GM12878 (cell line): ENCODE data around the gene GOLGA8M. TPM values are rescaled to one million over a fixed set of nuclear protein-coding genes. Genes with fewer than 3 reads are reported as not detected.

Experiments
- ATAC-seq: fragments of 200-7000 bp; cut with Tn5 transposase; 3 replicates; pipeline ENCODE4 v1.9.1; 2020; ENCODE audit warnings: mild to moderate bottlenecking, moderate library complexity
- BruUV-seq: library from RNA; stranded (reverse); fragments of 400-500 nt; replicated peaks from 2 replicates; lab custom pipeline; 2021; lab: Mats Ljungman, UMichigan
- CTCF ChIA-PET: fragments of 300-600 bp; sonication (Branson Sonifier 250); formaldehyde crosslinking; extraction: SDS; loops from one replicate; lab custom pipeline; 2021; ENCODE audit warnings: inconsistent platforms; lab: Yijun Ruan, JAX
- POLR2A ChIA-PET: fragments of 350-600 bp; formaldehyde crosslinking; extraction: SDS; loops from one replicate; lab custom pipeline; 2021; ENCODE audit warnings: inconsistent platforms; lab: Charles Lee
- RAD21 ChIA-PET: fragments of 300-600 bp; sonication (Branson Sonifier 250); formaldehyde crosslinking; loops from one replicate; lab custom pipeline; 2023; ENCODE audit warnings: antibody characterized with exemption; ENCODE audit not compliant: unreplicated experiment; lab: Charles Lee
- SMC1A ChIA-PET: fragments of 300-600 bp; sonication (Branson Sonifier 250); formaldehyde crosslinking; loops from one replicate; lab custom pipeline; 2023; ENCODE audit not compliant: unreplicated experiment, uncharacterized antibody; lab: Charles Lee
- DNase-seq: peaks from one replicate; pipeline ENCODE4 v3.0.0-alpha.2; 2011; ENCODE audit warnings: low read depth, low spot score
- FAIRE-seq: peaks from 3 replicates; lab custom pipeline; 2011; peaks lifted over from hg19 to GRCh38; lab: Jason Lieb, UNC
- H2AFZ ChIP-seq: 2 replicates; pipeline ENCODE4 v1.6.0; 2011; ENCODE audit warnings: low read depth, low read length, control low read depth; ENCODE audit not compliant: control insufficient read depth
- H3K27ac ChIP-seq: 2 replicates; pipeline ENCODE4 v1.5.1; 2011; ENCODE audit warnings: control low read depth; ENCODE audit not compliant: control insufficient read depth, insufficient read depth
- H3K27me3 ChIP-seq, 2 experiments: replicated peaks in 1 of 2; 2 replicates each; pipeline versions ENCODE4 v1.6.0 to v1.6.1; 2011; ENCODE audit warnings: low read length in 1 of 2; ENCODE audit not compliant: control insufficient read depth in 2 of 2, insufficient read depth in 2 of 2
- H3K36me3 ChIP-seq, 2 experiments: 2 replicates each; pipeline ENCODE4 v1.5.1; 2011; ENCODE audit warnings: low read length in 1 of 2; ENCODE audit not compliant: control insufficient read depth in 2 of 2, insufficient read depth in 2 of 2
- H3K4me1 ChIP-seq: 2 replicates; pipeline ENCODE4 v1.6.1; 2011; ENCODE audit warnings: mild to moderate bottlenecking, low read length, moderate library complexity, mixed read lengths; ENCODE audit not compliant: control insufficient read depth, insufficient read depth
- H3K4me2 ChIP-seq: 2 replicates; pipeline ENCODE4 v1.6.0; 2011; ENCODE audit warnings: control low read depth; ENCODE audit not compliant: control insufficient read depth, insufficient read depth
- H3K4me3 ChIP-seq: fragments of 200-600 bp; sonication (generic); 2 replicates; pipeline ENCODE4 v1.5.1; 2016
- H3K79me2 ChIP-seq: 2 replicates; pipeline ENCODE4 v1.6.0; 2011; ENCODE audit warnings: low read length; ENCODE audit not compliant: control insufficient read depth, insufficient read depth
- H3K9ac ChIP-seq: 2 replicates; pipeline ENCODE4 v1.8.0; 2011; ENCODE audit warnings: low read length, control low read depth, mixed read lengths; ENCODE audit not compliant: control insufficient read depth, insufficient read depth
- H3K9me3 ChIP-seq: replicated peaks from 3 replicates; pipeline ENCODE4 v1.5.1; 2011; ENCODE audit warnings: mild to moderate bottlenecking, low read length; ENCODE audit not compliant: control insufficient read depth, insufficient read depth
- H4K20me1 ChIP-seq: 2 replicates; pipeline ENCODE4 v1.6.0; 2011; ENCODE audit not compliant: control insufficient read depth, insufficient read depth
- CUX1 ChIP-seq: IDR thresholded peaks from 2 replicates; pipeline ENCODE4 v1.6.1; 2012; ENCODE audit warnings: improper control_type of control experiment, low read depth, low read length; ENCODE audit not compliant: insufficient replicate concordance
- EED ChIP-seq: sonication (generic); IDR thresholded peaks from 2 replicates; pipeline ENCODE4 v1.6.1; 2016; ENCODE audit warnings: antibody characterized with exemption, low read depth
- ETV6 ChIP-seq, 2 experiments: fragments of 450-650 bp in 1 of 2; IDR thresholded peaks in 1 of 2; conservative IDR thresholded peaks in 1 of 2; 2 replicates each; pipeline ENCODE4 v1.6.1; 2014; ENCODE audit warnings: antibody characterized with exemption in 1 of 2, borderline replicate concordance in 1 of 2, low read depth in 1 of 2, mild to moderate bottlenecking in 1 of 2, moderate library complexity in 1 of 2
- FOXM1 ChIP-seq: IDR thresholded peaks from 2 replicates; pipeline ENCODE4 v1.6.1; 2012; ENCODE audit warnings: low read depth, mild to moderate bottlenecking, inconsistent platforms, low read length, moderate library complexity
- HDAC2 ChIP-seq: fragments of 200-600 bp; sonication (generic); IDR thresholded peaks from 2 replicates; pipeline ENCODE4 v1.6.1; 2017
- JUNB ChIP-seq: IDR thresholded peaks from 2 replicates; pipeline ENCODE4 v1.6.1; 2016; ENCODE audit warnings: antibody characterized with exemption, mild to moderate bottlenecking
- NR2C1 ChIP-seq: fragments of 450-650 bp; IDR thresholded peaks from 2 replicates; pipeline ENCODE4 v1.6.1; 2017; ENCODE audit warnings: antibody characterized with exemption, mild to moderate bottlenecking, moderate library complexity
- PBX3 ChIP-seq: IDR thresholded peaks from 2 replicates; pipeline ENCODE4 v1.6.1; 2011; ENCODE audit warnings: mild to moderate bottlenecking, low read depth, low read length, moderate library complexity; ENCODE audit not compliant: insufficient replicate concordance
- RB1 ChIP-seq: fragments of 450-650 bp; formaldehyde crosslinking; IDR thresholded peaks from 2 replicates; pipeline ENCODE4 v1.6.1; 2017; ENCODE audit warnings: mild to moderate bottlenecking, borderline replicate concordance
- RCOR1 ChIP-seq: conservative IDR thresholded peaks from 2 replicates; pipeline ENCODE4 v1.6.1; 2012; ENCODE audit warnings: low read depth, low read length, improper control_type of control experiment
- SIX5 ChIP-seq: IDR thresholded peaks from 2 replicates; pipeline ENCODE4 v1.6.1; 2011; ENCODE audit warnings: mild to moderate bottlenecking, low read depth, low read length, moderate library complexity; ENCODE audit not compliant: severe bottlenecking
- SMAD5 ChIP-seq: IDR thresholded peaks from 2 replicates; pipeline ENCODE4 v1.6.1; 2016; ENCODE audit warnings: antibody characterized with exemption, low read depth
- SMARCA5 ChIP-seq: fragments of 450-650 bp; IDR thresholded peaks from 2 replicates; pipeline ENCODE4 v1.6.1; 2017; ENCODE audit warnings: mild to moderate bottlenecking
- STAT3 ChIP-seq: IDR thresholded peaks from 2 replicates; pipeline ENCODE4 v1.6.1; 2011; ENCODE audit warnings: low read depth, low read length, improper control_type of control experiment
- WGBS: methylation state at CpG from one replicate; pipeline ENCODE4 v1.1.6; 2016; ENCODE audit warnings: low lambda C conversion rate; ENCODE audit not compliant: insufficient replicate concordance, insufficient coverage; ENCODE audit errors: missing lambda C conversion rate; 5-methylcytosine and 5-hydroxymethylcytosine counted together
- in situ Hi-C: fragments of 300-500 bp; cut with MboI; formaldehyde crosslinking; loops from 9 replicates; pipeline ENCODE4 v1.14.3; 2018; ENCODE audit warnings: mixed read lengths
- intact Hi-C: fragments of 100-400 bp; cut with micrococcal nuclease; formaldehyde crosslinking; loops from one replicate; pipeline ENCODE4 v1.14.2; 2022; ENCODE audit not compliant: unreplicated experiment
- polyA plus RNA-seq, 11 experiments: library from polyadenylated mRNA; depleted of rRNA in 4 of 11; unstranded in 6 of 11; stranded (reverse) in 5 of 11; fragments of >200 nt; fragmentation: Nextera tagmentation in 4 of 11; fragmentation: Illumina TruSeq in 1 of 11; extraction: Ambion mirVana in 4 of 11; extraction: Trizol in 1 of 11; gene quantifications; 1 replicate in 1 of 11; 2 replicates in 10 of 11; pipeline versions ENCODE4 v1.2.1 to v1.2.3, GENCODE V29; 2011 to 2016; ENCODE audit warnings: inconsistent platforms in 2 of 11, missing spikeins in 2 of 11, low read depth in 1 of 11
- total RNA-seq, 4 experiments: library from RNA; depleted of rRNA in 3 of 4; stranded (reverse); fragments of >200 nt in 3 of 4; fragmentation: Illumina TruSeq in 1 of 4; extraction: Trizol in 1 of 4; gene quantifications; 2 replicates each; pipeline versions ENCODE4 v1.2.1 to v1.2.3, GENCODE V29; 2013 to 2021

Gene GOLGA8M
- total and polyA plus RNA-seq, 10 of the 15 experiments (the other 5 are each of a cell fraction or from before 2014, with no cell fraction given): 0.08 TPM; not detected in 9

- SMC1A ChIA-PET: no interaction called here
- H3K4me2 ChIP-seq: no peak overlapping the region
- no peak overlapping the region for H3K9ac ChIP-seq
- ATAC-seq (no peak), DNase-seq (no peak)
- H3K27me3 ChIP-seq: no peaks in the 10 kb centered on the region
- POLR2A ChIA-PET: no interaction called here
- H3K27ac ChIP-seq: no peak overlapping the region
- H2AFZ ChIP-seq: no peak overlapping the region
- 88% methylated on average over 16 of the region's 17 CpGs for WGBS
- H3K9me3 ChIP-seq: no peaks in the 10 kb centered on the region
- RAD21 ChIA-PET: no interaction called here
- no peaks in the 10 kb centered on the region for H3K36me3 ChIP-seq
- no TSS peak for BruUV-seq
- CTCF ChIA-PET: no interaction called here
- no peak overlapping the region for H3K4me3 ChIP-seq
- H4K20me1 ChIP-seq: no peaks in the 10 kb centered on the region
- intact Hi-C loops: no loop called here
- H3K79me2 ChIP-seq: no peaks in the 10 kb centered on the region
- peaks cover 3% of the 10 kb centered on the region for H3K4me1 ChIP-seq
- in situ Hi-C loops: no loop called here
- no peak for TF ChIP-seq SMAD5
- TF ChIP-seq HDAC2: no peak
- TF ChIP-seq ETV6 (conservative IDR thresholded peaks at IDR 0.05 in 1 of 2, IDR thresholded peaks at IDR 0.05 in 1 of 2; ENCODE audit: borderline replicate concordance in 1 of 2, low read depth in 1 of 2): no peak
- no peak for TF ChIP-seq NR2C1
- TF ChIP-seq EED: no peak
- no peak for TF ChIP-seq PBX3
- no peak for TF ChIP-seq FOXM1
- TF ChIP-seq, all 136 proteins: peak for 0
- FAIRE-seq: no peak
Measured at GRCh38 chr15:28726102-28726501, 13.9 kb upstream of the GOLGA8M start.

- intact Hi-C loops (no loop called here), in situ Hi-C loops (no loop called here)
- Histone ChIP-seq H4K20me1 (no peaks in the 10 kb centered on the region), H2AFZ (no peak overlapping the region), H3K27ac (no peak overlapping the region), H3K4me2 (no peak overlapping the region), H3K36me3 (no peaks in the 10 kb centered on the region), H3K4me3 (no peak overlapping the region), H3K27me3 (no peaks in the 10 kb centered on the region), H3K9me3 (no peaks in the 10 kb centered on the region), H3K79me2 (no peaks in the 10 kb centered on the region), H3K9ac (no peak overlapping the region), H3K4me1 (peaks cover 3% of the 10 kb centered on the region)
- ChIA-PET SMC1A (no interaction called here), RAD21 (no interaction called here), POLR2A (no interaction called here), CTCF (no interaction called here)
- DNase-seq (no peak), ATAC-seq (no peak), FAIRE-seq (no peak)
- 94% methylated on average over 11 of the region's 14 CpGs for WGBS
- BruUV-seq: no TSS peak
- no peak for TF ChIP-seq RB1
- no peak for TF ChIP-seq STAT3
- TF ChIP-seq JUNB: no peak
- TF ChIP-seq SIX5: no peak
- TF ChIP-seq SMARCA5: no peak
- TF ChIP-seq CUX1: no peak
- TF ChIP-seq RCOR1: no peak
Measured at GRCh38 chr15:28725556-28725955, 13.3 kb upstream of the GOLGA8M start.
